KMS-11 (cell line): ENCODE results near the gene TRAFD1.

Experiments used
- H2AFZ ChIP-seq: fragments of 200-600 bp; sonication (generic); 2 replicates; pipeline ENCODE4 v1.6.1; 2016; ENCODE audit warnings: antibody characterized with exemption, mixed run types, low read depth
- H3K27ac ChIP-seq: fragments of 200-600 bp; sonication (generic); 2 replicates; pipeline ENCODE4 v1.6.1; 2016; ENCODE audit warnings: mild to moderate bottlenecking, mixed run types
- H3K27me3 ChIP-seq: fragments of 200-600 bp; sonication (generic); 2 replicates; pipeline ENCODE4 v1.6.1; 2017; ENCODE audit warnings: mild to moderate bottlenecking, low read depth, mixed run types, moderate library complexity; ENCODE audit not compliant: insufficient read depth
- H3K36me3 ChIP-seq: fragments of 200-600 bp; sonication (generic); 2 replicates; pipeline ENCODE4 v1.6.1; 2017; ENCODE audit warnings: mild to moderate bottlenecking, mixed run types; ENCODE audit not compliant: insufficient read depth
- H3K4me1 ChIP-seq: fragments of 200-600 bp; sonication (generic); 2 replicates; pipeline ENCODE4 v1.6.1; 2016; ENCODE audit warnings: mild to moderate bottlenecking, low read depth, mixed run types; ENCODE audit not compliant: poor library complexity, severe bottlenecking
- H3K4me2 ChIP-seq: fragments of 200-600 bp; sonication (generic); 2 replicates; pipeline ENCODE4 v1.7.0; 2016; ENCODE audit warnings: mild to moderate bottlenecking, mixed run types
- H3K4me3 ChIP-seq: fragments of 200-600 bp; sonication (generic); IDR thresholded peaks from 2 replicates; pipeline ENCODE4 v1.6.1; 2017; ENCODE audit warnings: low read depth, low read length, mixed read lengths; ENCODE audit not compliant: insufficient read depth
- H3K79me2 ChIP-seq: fragments of 200-600 bp; sonication (generic); 2 replicates; pipeline ENCODE4 v1.6.1; 2016; ENCODE audit warnings: low read depth, mixed run types; ENCODE audit not compliant: insufficient read depth
- H3K9ac ChIP-seq: fragments of 200-600 bp; sonication (generic); 2 replicates; pipeline ENCODE4 v1.6.1; 2016; ENCODE audit warnings: mild to moderate bottlenecking, mixed run types
- H4K20me1 ChIP-seq: fragments of 200-600 bp; sonication (generic); 2 replicates; pipeline ENCODE4 v1.6.1; 2016; ENCODE audit warnings: mild to moderate bottlenecking, mixed run types; ENCODE audit not compliant: insufficient read depth
- CTCF ChIP-seq: fragments of 200-600 bp; sonication (generic); conservative IDR thresholded peaks from 2 replicates; pipeline ENCODE4 v1.6.1; 2017; ENCODE audit warnings: low read depth, mild to moderate bottlenecking, antibody characterized with exemption, low read length, moderate library complexity, mixed read lengths

TRAFD1 gene

GRCh38 chr12:112133418-112133817 lies 8.1 kb downstream of the TRAFD1 start:
- no peak for TF ChIP-seq CTCF
- peaks cover 37% of the 10 kb centered on the region for H3K4me1 ChIP-seq
- no peaks in the 10 kb centered on the region for H4K20me1 ChIP-seq
- no peak overlapping the region for H3K4me2 ChIP-seq
- no peak overlapping the region for H3K4me3 ChIP-seq
- H3K27me3 ChIP-seq, result no peaks in the 10 kb centered on the region
- no peaks in the 10 kb centered on the region for H3K36me3 ChIP-seq
- H3K9ac ChIP-seq, result no peak overlapping the region
- H3K79me2 ChIP-seq, result peaks cover 32% of the 10 kb centered on the region
- no peak overlapping the region for H3K27ac ChIP-seq
- no peak overlapping the region for H2AFZ ChIP-seq

GRCh38 chr12:112134731-112135130 lies 9.4 kb downstream of the TRAFD1 start:
- H3K4me1 ChIP-seq, result peaks cover 23% of the 10 kb centered on the region
- H3K4me2 ChIP-seq, result no peak overlapping the region
- H3K4me3 ChIP-seq, result no peak overlapping the region
- H3K36me3 ChIP-seq, result no peaks in the 10 kb centered on the region
- H3K9ac ChIP-seq, result no peak overlapping the region
- no peak for TF ChIP-seq CTCF
- H3K27me3 ChIP-seq, result no peaks in the 10 kb centered on the region
- no peak overlapping the region for H2AFZ ChIP-seq
- no peak overlapping the region for H3K27ac ChIP-seq
- peaks cover 19% of the 10 kb centered on the region; the same call in 1 of the 2 replicates for H3K79me2 ChIP-seq
- H4K20me1 ChIP-seq, result no peaks in the 10 kb centered on the region

GRCh38 chr12:112140728-112141127 lies 15.4 kb downstream of the TRAFD1 start:
- TF ChIP-seq CTCF, result no peak
- no peak overlapping the region for H3K4me3 ChIP-seq
- no peaks in the 10 kb centered on the region for H4K20me1 ChIP-seq
- H3K4me2 ChIP-seq, result no peak overlapping the region
- H3K4me1 ChIP-seq, result no peaks in the 10 kb centered on the region
- H3K27me3 ChIP-seq, result no peaks in the 10 kb centered on the region
- no peak overlapping the region for H3K27ac ChIP-seq
- H3K36me3 ChIP-seq, result 0 out of 2 replicates have a peak, but pooled peaks cover 5% of the 10 kb centered on the region
- no peaks in the 10 kb centered on the region for H3K79me2 ChIP-seq
- no peak overlapping the region for H3K9ac ChIP-seq
- no peak overlapping the region for H2AFZ ChIP-seq

- H3K27ac ChIP-seq, result no peak overlapping the region
- H3K36me3 ChIP-seq, result 0 out of 2 replicates have a peak, but pooled peaks cover 5% of the 10 kb centered on the region
- H3K27me3 ChIP-seq, result no peaks in the 10 kb centered on the region
- no peak overlapping the region for H2AFZ ChIP-seq
- no peak overlapping the region for H3K4me2 ChIP-seq
- no peak for TF ChIP-seq CTCF
- H4K20me1 ChIP-seq, result no peaks in the 10 kb centered on the region
- no peaks in the 10 kb centered on the region for H3K79me2 ChIP-seq
- H3K9ac ChIP-seq, result no peak overlapping the region
- no peaks in the 10 kb centered on the region for H3K4me1 ChIP-seq
- H3K4me3 ChIP-seq, result no peak overlapping the region
These were observed 20.8 kb downstream of the TRAFD1 start for GRCh38 chr12:112146123-112146522.
